Right lobe of liver (tissue), 6 donors: Measurements from ENCODE around the gene LRP2. TPM values are rescaled to one million over a fixed set of nuclear protein-coding genes. Genes with fewer than 3 reads are reported as not detected.

Source experiments
- ATAC-seq, 4 donors: fragments of 200-7000 bp; cut with Tn5 transposase; one replicate each; pipeline ENCODE4 v1.9.1; 2020; ENCODE audit warnings: mild to moderate bottlenecking in 4 of 4, moderate library complexity in 4 of 4
- DNase-seq, 3 donors: peaks; one replicate each; pipeline ENCODE4 v3.0.0-alpha.2; 2020
- H3K27ac ChIP-seq, 3 donors: fragments of 200-600 bp; one replicate each; pipeline ENCODE4 v1.8.0; 2022
- H3K27me3 ChIP-seq, 2 donors: fragments of 200-600 bp; one replicate each; pipeline ENCODE4 v1.8.0; 2022
- H3K36me3 ChIP-seq, 4 donors: fragments of 200-600 bp; sonication (generic) in 1 of 4; one replicate each; pipeline versions ENCODE4 v1.5.1 to v1.8.0; 2017 to 2022; ENCODE audit warnings: control low read depth in 1 of 4
- H3K4me1 ChIP-seq, 4 donors: fragments of 200-600 bp; sonication (generic) in 1 of 4; one replicate each; pipeline versions ENCODE4 v1.5.1 to v1.8.0; 2017 to 2022; ENCODE audit warnings: control low read depth in 1 of 4
- H3K4me3 ChIP-seq, 3 donors: fragments of 200-600 bp; one replicate each; pipeline ENCODE4 v1.8.0; 2022
- H3K9me3 ChIP-seq, 4 donors: fragments of 200-600 bp; sonication (generic) in 1 of 4; one replicate each; pipeline versions ENCODE4 v1.5.1 to v1.8.0; 2017 to 2022; ENCODE audit warnings: control low read depth in 1 of 4
- CTCF ChIP-seq, 4 donors: fragments of 200-600 bp in 3 of 4; fragments of 450-650 bp in 1 of 4; IDR thresholded peaks; one replicate each; pipeline versions ENCODE4 v1.5.1 to v1.8.0; 2016 to 2022; ENCODE audit warnings: antibody characterized with exemption in 4 of 4, mild to moderate bottlenecking in 2 of 4
- POLR2A ChIP-seq: fragments of 450-650 bp; IDR thresholded peaks from one replicate; pipeline ENCODE4 v1.6.1; 2017; ENCODE audit warnings: antibody characterized with exemption, mild to moderate bottlenecking
- WGBS: methylation state at CpG from one replicate; pipeline ENCODE4 v1.1.6; 2018; ENCODE audit warnings: low coverage, low lambda C conversion rate; ENCODE audit not compliant: insufficient coverage; ENCODE audit errors: missing lambda C conversion rate; 5-methylcytosine and 5-hydroxymethylcytosine counted together
- intact Hi-C, 2 donors: fragments of 100-400 bp; cut with DNase I; formaldehyde crosslinking; loops; one replicate each; pipeline versions ENCODE4 v1.11.2 to v1.14.1; 2022
- total RNA-seq, 6 experiments: library from RNA; depleted of rRNA in 2 of 6; stranded (reverse); fragments of >200 nt in 2 of 6; fragmentation: NEBNext Ultra II Directional in 3 of 6; extraction: Animal tissue kit (Norgen Biotek cat#: 25700) in 3 of 6; gene quantifications; one replicate each; pipeline versions ENCODE4 v1.1.0 to v1.2.4, GENCODE V29; 2016 to 2023
- donor health status: DM: no; HTN: yes; CAD: no.
- donor health status: DM: no; HTN: no; CAD: no.
- donor health status: DM: no; HTN: no; CAD: no.
- donor health status: DM: no; HTN: yes; CAD: no.
- donor health status: DM: no; HTN: yes; CAD: no.

LRP2 gene
- total RNA-seq, 6 experiments from 2014 or later: 0.51 to 4.4 (median 1.0) TPM

GRCh38 chr2:169087757-169088379 lies 274.5 kb downstream of the LRP2 start:
- Histone ChIP-seq H3K36me3 (no peaks in the 10 kb centered on the region), H3K27me3 (no peaks in the 10 kb centered on the region), H3K9me3 (no peaks in the 10 kb centered on the region), H3K27ac (no peak overlapping the region), H3K4me3 (no peak overlapping the region), H3K4me1 (no peaks in the 10 kb centered on the region)
- intact Hi-C loops: no loop called here
- DNase-seq (peak in 1 of 3 donors; percentile 61), ATAC-seq (peak; percentile 68 to 90 (median 85))
- 54% methylated on average over 2 of the region's 6 CpGs for WGBS
- TF ChIP-seq POLR2A (no peak), CTCF (IDR thresholded peaks at IDR 0.05) (peak in 3 of 4 donors; percentile 34 to 49 (median 38))

GRCh38 chr2:169086893-169087467 lies 275.4 kb downstream of the LRP2 start:
- intact Hi-C loops: no loop called here
- H3K4me1 ChIP-seq: no peaks in the 10 kb centered on the region
- no peak overlapping the region for H3K27ac ChIP-seq
- 88% methylated on average over 2 of the region's 3 CpGs for WGBS
- H3K4me3 ChIP-seq: no peak overlapping the region
- no peak for TF ChIP-seq POLR2A
- TF ChIP-seq CTCF (IDR thresholded peaks at IDR 0.05): no peak
- DNase-seq (no peak), ATAC-seq (no peak)
- H3K27me3 ChIP-seq: no peaks in the 10 kb centered on the region
- H3K9me3 ChIP-seq: no peaks in the 10 kb centered on the region
- H3K36me3 ChIP-seq: no peaks in the 10 kb centered on the region

GRCh38 chr2:169082995-169083394 lies 279.3 kb downstream of the LRP2 start:
- no peaks in the 10 kb centered on the region for H3K36me3 ChIP-seq
- peak in 3 of 4 donors; percentile 14 to 56 (median 45) for ATAC-seq
- H3K4me1 ChIP-seq: no peaks in the 10 kb centered on the region
- no peaks in the 10 kb centered on the region for H3K27me3 ChIP-seq
- no peak for DNase-seq
- 87% methylated on average over 4 of the region's 4 CpGs for WGBS
- no peaks in the 10 kb centered on the region for H3K9me3 ChIP-seq
- TF ChIP-seq POLR2A (no peak), CTCF (IDR thresholded peaks at IDR 0.05) (no peak)
- H3K4me3 ChIP-seq: no peak overlapping the region
- no peak overlapping the region for H3K27ac ChIP-seq
- intact Hi-C loops: no loop called here

GRCh38 chr2:169081551-169081950 lies 280.8 kb downstream of the LRP2 start:
- Histone ChIP-seq H3K36me3 (no peaks in the 10 kb centered on the region), H3K27me3 (no peaks in the 10 kb centered on the region), H3K4me3 (no peak overlapping the region), H3K9me3 (no peaks in the 10 kb centered on the region), H3K4me1 (no peaks in the 10 kb centered on the region), H3K27ac (no peak overlapping the region)
- 80% methylated on average over 4 of the region's 5 CpGs for WGBS
- DNase-seq: no peak
- no peak for TF ChIP-seq CTCF (IDR thresholded peaks at IDR 0.05)
- TF ChIP-seq POLR2A: no peak
- no peak for ATAC-seq
- intact Hi-C loops: no loop called here
